ENCODE data around the gene ASB5.

The ASB5 gene, protein sequence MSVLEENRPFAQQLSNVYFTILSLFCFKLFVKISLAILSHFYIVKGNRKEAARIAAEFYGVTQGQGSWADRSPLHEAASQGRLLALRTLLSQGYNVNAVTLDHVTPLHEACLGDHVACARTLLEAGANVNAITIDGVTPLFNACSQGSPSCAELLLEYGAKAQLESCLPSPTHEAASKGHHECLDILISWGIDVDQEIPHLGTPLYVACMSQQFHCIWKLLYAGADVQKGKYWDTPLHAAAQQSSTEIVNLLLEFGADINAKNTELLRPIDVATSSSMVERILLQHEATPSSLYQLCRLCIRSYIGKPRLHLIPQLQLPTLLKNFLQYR

DNA sequence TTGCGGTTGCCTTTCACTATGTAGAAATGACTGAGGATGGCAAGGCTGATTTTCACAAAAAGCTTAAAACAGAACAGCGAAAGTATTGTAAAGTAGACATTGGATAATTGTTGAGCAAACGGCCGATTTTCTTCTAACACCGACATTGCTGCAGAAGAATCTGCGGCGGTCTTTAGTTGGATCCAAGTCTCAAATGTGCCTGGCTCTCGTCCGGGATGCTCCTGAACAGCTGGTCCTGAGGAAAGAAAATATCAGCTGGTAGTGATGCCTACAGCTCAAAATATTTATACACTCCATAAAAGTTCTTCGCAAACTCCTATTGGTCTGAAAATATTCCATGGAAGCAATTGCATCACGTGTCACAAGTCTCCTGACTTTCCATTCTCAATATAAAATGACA, at the start of gene ASB5:
ASB5 (minus strand) TSS at position 260 of the 400 bp plus-strand sequence; CDS start at position 146, 114 bp downstream.
- Histone ChIP-seq H3K4me1 (ENCODE audit: control insufficient read depth, insufficient read depth, low read length) (no peaks in the 10 kb centered on the region), H3K9me3 (ENCODE audit: control insufficient read depth, insufficient read depth, low read length) (no peaks in the 10 kb centered on the region), H3K27ac (ENCODE audit: low read length) (no peak within 1 kb of the TSS), H3K27me3 (ENCODE audit: control insufficient read depth, insufficient read depth, low read length) (no peaks in the 10 kb centered on the region), H3K36me3 (ENCODE audit: control insufficient read depth, insufficient read depth, low read length) (no peaks in the 10 kb centered on the region), H3K4me3 (ENCODE audit: low read length) (no peak within 1 kb of the TSS)
- WGBS (ENCODE audit: insufficient coverage, insufficient read length) = no CpG with 5 or more reads among the region's 11 CpGs
- DNase-seq (ENCODE audit: low read depth, low spot score) = no peak

DNA sequence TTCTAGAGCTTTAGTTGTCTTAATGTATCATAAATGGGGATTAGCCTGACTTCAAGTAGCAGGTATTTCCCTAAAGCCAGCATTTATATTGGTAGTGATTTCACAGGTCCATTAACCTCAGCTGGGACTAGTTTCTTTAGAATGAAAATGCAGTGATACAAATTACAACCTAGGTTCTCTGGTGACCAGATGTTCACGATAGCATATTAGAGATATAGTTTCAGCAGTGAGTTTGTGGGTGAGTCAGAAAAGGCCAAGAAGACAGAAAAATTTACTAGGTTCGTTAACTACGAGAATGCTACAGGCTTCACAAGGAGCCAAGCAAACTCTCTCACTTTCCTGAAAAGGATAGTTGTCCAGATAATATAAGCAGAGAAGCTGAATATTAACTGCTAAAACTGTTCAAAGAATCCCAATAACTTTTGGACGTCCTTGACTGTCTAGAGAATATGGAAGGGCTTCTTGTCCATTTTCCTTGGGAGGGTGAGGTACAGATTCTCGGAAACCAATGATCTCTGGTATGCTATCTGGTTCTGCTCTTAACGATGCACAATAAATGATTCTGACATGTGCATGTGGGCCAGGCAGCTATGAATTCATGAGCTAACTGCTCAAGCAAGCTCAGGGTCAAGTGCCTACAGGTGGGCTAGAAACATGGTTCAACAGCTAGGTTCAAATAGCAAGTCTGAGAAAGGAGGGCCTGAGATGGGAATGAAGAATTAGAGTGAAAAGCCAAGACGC, 44.7 kb upstream of the ASB5 start:
- Histone ChIP-seq H3K4me1 (ENCODE audit: control insufficient read depth, insufficient read depth, low read length) (no peaks in the 10 kb centered on the region), H3K27me3 (ENCODE audit: control insufficient read depth, insufficient read depth, low read length) (no peaks in the 10 kb centered on the region), H3K36me3 (ENCODE audit: control insufficient read depth, insufficient read depth, low read length) (no peaks in the 10 kb centered on the region), H3K4me3 (ENCODE audit: low read length) (no peak overlapping the region), H3K27ac (ENCODE audit: low read length) (no peak overlapping the region), H3K9me3 (ENCODE audit: control insufficient read depth, insufficient read depth, low read length) (no peaks in the 10 kb centered on the region)
- DNase-seq (ENCODE audit: low read depth, low spot score) = no peak
- no CpG with 5 or more reads among the region's 7 CpGs for WGBS (ENCODE audit: insufficient coverage, insufficient read length)

DNA sequence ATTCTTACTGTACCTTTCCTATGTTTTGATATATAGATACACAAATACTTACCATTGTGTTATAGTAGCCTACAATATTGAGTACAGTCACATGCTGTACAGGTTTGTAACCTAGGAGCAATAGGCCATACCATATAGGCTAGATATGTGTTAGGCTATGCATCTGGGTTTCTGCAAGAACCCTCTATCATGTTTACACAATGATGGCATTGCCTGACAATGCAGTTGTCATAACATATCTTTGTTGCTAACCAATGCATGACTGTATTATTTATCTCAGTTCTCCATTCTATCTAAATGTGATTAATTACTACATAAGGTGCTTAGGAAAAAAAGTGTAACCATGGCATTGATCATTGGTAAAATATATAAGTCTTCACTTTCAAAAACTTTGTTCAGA, 40.8 kb upstream of the ASB5 start:
- Histone ChIP-seq H3K4me1 (ENCODE audit: control insufficient read depth, insufficient read depth, low read length) (no peaks in the 10 kb centered on the region), H3K36me3 (ENCODE audit: control insufficient read depth, insufficient read depth, low read length) (no peaks in the 10 kb centered on the region), H3K27ac (ENCODE audit: low read length) (no peak overlapping the region), H3K27me3 (ENCODE audit: control insufficient read depth, insufficient read depth, low read length) (no peaks in the 10 kb centered on the region; the same call in 1 of the 2 replicates), H3K9me3 (ENCODE audit: control insufficient read depth, insufficient read depth, low read length) (no peaks in the 10 kb centered on the region), H3K4me3 (ENCODE audit: low read length) (no peak overlapping the region)
- DNase-seq (ENCODE audit: low read depth, low spot score) = no peak

DNA sequence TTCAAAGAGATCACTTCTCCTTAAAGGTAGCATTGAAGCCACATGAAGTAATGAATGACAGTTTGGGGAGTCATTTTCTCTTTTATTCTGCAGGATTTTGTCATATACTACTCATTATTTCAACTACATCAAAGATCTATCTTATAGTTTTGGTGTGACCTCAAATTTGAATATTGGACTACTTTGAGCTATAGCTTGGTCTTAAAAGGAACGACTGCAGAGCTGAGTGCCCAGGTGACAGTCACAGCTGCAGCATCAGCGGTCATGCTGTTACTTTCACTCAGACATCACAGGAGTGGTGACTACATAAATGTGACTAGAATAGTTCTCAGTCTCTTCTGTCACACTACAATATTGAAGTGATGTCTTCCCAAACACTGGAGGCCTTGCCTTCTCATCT, 40.0 kb upstream of the ASB5 start:
- DNase-seq (ENCODE audit: low read depth, low spot score) = no peak
- Histone ChIP-seq H3K36me3 (ENCODE audit: control insufficient read depth, insufficient read depth, low read length) (no peaks in the 10 kb centered on the region), H3K9me3 (ENCODE audit: control insufficient read depth, insufficient read depth, low read length) (no peaks in the 10 kb centered on the region), H3K4me1 (ENCODE audit: control insufficient read depth, insufficient read depth, low read length) (no peaks in the 10 kb centered on the region), H3K4me3 (ENCODE audit: low read length) (no peak overlapping the region), H3K27me3 (ENCODE audit: control insufficient read depth, insufficient read depth, low read length) (peaks cover 3% of the 10 kb centered on the region), H3K27ac (ENCODE audit: low read length) (no peak overlapping the region)
- no CpG with 5 or more reads among the region's 2 CpGs for WGBS (ENCODE audit: insufficient coverage, insufficient read length)

DNA sequence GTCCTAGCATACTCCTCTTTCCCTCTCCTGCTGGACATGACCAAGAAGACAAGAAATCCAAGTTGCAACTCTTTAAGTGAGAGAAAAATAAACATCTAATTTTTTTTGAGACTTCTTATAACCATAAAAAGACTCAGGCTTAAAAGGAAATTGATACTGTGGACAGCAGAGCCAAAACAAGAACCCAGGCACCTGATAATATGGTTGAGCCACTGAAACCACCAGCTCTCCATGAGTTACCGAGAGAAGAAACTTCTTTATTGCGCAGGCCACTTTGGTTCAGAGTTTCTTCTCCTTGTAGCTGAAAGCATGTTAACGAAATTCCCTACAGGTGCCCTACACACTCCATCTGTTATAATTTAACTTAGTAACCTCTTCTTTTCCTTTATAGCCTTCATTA, 39.4 kb upstream of the ASB5 start:
- H3K9me3 ChIP-seq (ENCODE audit: control insufficient read depth, insufficient read depth, low read length) = no peaks in the 10 kb centered on the region
- H3K4me1 ChIP-seq (ENCODE audit: control insufficient read depth, insufficient read depth, low read length) = no peaks in the 10 kb centered on the region
- no peaks in the 10 kb centered on the region for H3K36me3 ChIP-seq (ENCODE audit: control insufficient read depth, insufficient read depth, low read length)
- no CpG with 5 or more reads among the region's 3 CpGs for WGBS (ENCODE audit: insufficient coverage, insufficient read length)
- H3K4me3 ChIP-seq (ENCODE audit: low read length) = no peak overlapping the region
- H3K27me3 ChIP-seq (ENCODE audit: control insufficient read depth, insufficient read depth, low read length) = peaks cover 3% of the 10 kb centered on the region
- no peak overlapping the region for H3K27ac ChIP-seq (ENCODE audit: low read length)
- DNase-seq (ENCODE audit: low read depth, low spot score) = no peak

DNA sequence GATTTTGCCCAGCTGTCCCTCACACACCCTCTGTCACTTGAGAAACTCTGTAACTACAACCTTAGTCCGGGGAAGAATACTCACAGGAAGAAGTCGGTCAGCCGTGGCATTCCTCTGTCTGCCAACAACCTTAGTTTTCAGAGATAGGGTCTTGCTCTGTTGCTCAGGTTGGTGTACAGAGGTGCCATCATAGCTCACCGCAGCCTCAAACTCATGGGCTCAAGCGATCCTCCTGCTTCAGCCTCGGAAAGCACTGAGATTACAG, 38.6 kb upstream of the ASB5 start:
- H3K27me3 ChIP-seq (ENCODE audit: control insufficient read depth, insufficient read depth, low read length) = peaks cover 3% of the 10 kb centered on the region
- DNase-seq (ENCODE audit: low read depth, low spot score) = no peak

DNA sequence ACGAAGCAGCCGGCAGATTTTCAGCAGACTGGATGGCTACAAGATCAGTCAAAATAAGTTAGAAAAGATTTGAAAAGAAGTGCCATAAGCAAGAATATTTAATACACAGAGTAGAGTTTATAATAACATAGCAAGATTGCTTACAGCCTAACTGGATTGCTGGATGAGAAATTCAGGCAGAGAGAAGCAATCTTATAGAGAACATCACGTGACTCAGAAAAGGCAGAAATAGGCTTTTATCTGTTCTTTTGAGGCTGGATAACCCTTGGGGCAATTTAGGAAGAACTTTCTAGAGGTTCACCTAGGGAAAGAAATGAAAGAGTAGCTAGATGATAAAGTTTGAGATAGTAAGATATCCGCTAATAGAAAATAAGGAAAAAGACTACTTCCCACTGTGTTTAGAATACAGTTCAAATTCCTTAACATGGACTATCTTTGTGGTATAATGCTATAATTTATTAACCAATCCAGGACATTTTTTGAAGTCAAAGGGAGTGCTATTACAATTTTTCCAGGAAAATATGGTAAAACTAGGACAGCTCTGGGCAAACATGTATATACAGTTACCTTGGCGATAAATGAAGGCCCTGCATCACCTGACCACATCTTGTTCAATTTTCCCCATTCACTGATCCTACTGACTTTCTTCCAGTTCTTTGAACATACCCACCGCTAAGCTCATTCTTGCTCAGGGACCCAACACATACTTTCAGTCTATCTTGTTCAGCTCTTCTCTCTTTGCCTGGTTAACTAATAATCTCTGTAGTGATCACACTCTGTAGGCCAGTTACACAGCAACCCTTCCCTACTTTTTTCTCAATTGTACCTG, 38.0 kb upstream of the ASB5 start:
- peaks cover 3% of the 10 kb centered on the region for H3K27me3 ChIP-seq (ENCODE audit: control insufficient read depth, insufficient read depth, low read length)
- no peak overlapping the region for H3K4me3 ChIP-seq (ENCODE audit: low read length)
- H3K4me1 ChIP-seq (ENCODE audit: control insufficient read depth, insufficient read depth, low read length) = no peaks in the 10 kb centered on the region
- H3K36me3 ChIP-seq (ENCODE audit: control insufficient read depth, insufficient read depth, low read length) = no peaks in the 10 kb centered on the region
- H3K27ac ChIP-seq (ENCODE audit: low read length) = no peak overlapping the region
- no peak for DNase-seq (ENCODE audit: low read depth, low spot score)
- no peaks in the 10 kb centered on the region for H3K9me3 ChIP-seq (ENCODE audit: control insufficient read depth, insufficient read depth, low read length)
- WGBS (ENCODE audit: insufficient coverage, insufficient read length) = no CpG with 5 or more reads among the region's 6 CpGs

More for the DNA sequence above, 38.6 kb upstream of the ASB5 start:
- Histone ChIP-seq H3K27ac (ENCODE audit: low read length) (no peak overlapping the region), H3K9me3 (ENCODE audit: control insufficient read depth, insufficient read depth, low read length) (no peaks in the 10 kb centered on the region), H3K4me3 (ENCODE audit: low read length) (no peak overlapping the region), H3K36me3 (ENCODE audit: control insufficient read depth, insufficient read depth, low read length) (no peaks in the 10 kb centered on the region), H3K4me1 (ENCODE audit: control insufficient read depth, insufficient read depth, low read length) (no peaks in the 10 kb centered on the region)
- no CpG with 5 or more reads among the region's 6 CpGs for WGBS (ENCODE audit: insufficient coverage, insufficient read length)

DNA sequence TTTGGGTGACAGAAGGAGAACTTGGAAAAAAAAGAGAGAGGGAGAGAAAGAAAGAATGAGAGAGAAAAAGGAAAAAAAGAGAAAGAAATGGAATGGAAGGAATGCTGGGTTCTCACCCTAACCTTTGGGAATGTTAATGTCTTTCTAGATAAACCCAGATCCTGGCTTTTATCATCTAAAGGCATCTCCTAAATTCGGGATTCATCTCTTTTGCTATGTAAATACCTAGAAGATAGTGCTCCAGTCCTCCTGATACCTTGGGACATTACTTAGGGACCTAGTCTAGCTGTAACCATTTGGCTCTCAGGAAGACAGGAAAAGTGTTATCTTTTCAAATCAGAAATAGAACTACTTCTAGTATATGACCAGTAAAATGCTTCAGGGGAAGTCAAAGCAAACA, 34.9 kb upstream of the ASB5 start:
- H3K27me3 ChIP-seq (ENCODE audit: control insufficient read depth, insufficient read depth, low read length) = peaks cover 3% of the 10 kb centered on the region
- WGBS (ENCODE audit: insufficient coverage, insufficient read length) = no CpG with 5 or more reads among the region's 1 CpG
- no peak for DNase-seq (ENCODE audit: low read depth, low spot score)
- H3K9me3 ChIP-seq (ENCODE audit: control insufficient read depth, insufficient read depth, low read length) = no peaks in the 10 kb centered on the region
- no peaks in the 10 kb centered on the region for H3K36me3 ChIP-seq (ENCODE audit: control insufficient read depth, insufficient read depth, low read length)
- no peak overlapping the region for H3K4me3 ChIP-seq (ENCODE audit: low read length)
- H3K4me1 ChIP-seq (ENCODE audit: control insufficient read depth, insufficient read depth, low read length) = no peaks in the 10 kb centered on the region
- no peak overlapping the region for H3K27ac ChIP-seq (ENCODE audit: low read length)

DNA sequence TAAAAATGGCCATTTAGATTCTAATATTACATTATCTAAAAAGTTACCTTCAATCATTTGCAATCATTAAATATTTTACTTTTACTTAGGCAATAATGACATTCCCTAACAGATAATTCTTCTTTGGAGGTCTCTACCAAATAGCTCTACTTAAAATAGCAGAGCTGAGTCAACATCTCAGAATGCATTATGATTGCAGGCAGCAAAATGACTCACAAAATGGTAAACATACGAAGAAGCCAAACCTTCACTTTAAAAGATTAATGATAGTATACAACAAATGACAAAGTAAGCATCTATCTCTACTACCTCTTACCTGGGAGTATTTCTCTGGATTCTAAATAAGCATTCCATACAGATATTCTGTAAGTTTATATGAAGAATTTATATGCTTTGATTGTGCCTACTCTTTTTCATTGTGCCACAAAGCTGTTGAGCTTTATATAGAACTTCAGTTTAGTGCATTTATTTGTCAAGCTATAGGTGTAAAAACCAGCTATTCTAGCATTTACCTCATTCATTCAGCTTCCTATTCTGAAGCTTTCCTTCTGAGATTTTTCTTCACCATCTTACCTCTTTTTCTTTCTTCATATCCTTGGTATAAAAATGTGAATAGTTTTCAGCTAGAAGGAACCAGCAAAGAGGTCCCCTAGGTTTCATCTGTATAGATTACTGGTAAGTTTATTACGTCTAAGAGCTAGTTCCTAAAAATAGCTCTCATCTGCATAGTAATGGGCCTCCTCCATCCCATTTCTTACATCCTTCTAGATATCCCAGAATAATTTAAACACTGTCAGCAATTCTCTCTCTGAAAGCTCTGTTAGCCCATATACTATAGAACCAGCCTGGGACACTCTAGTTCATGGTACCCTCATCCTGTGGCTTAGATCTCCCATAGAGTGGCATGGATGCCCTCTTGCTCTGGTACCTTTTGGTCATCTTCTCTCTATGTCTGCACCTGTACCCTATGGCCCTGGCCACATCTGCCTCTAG, 33.6 kb upstream of the ASB5 start:
- no peak for DNase-seq (ENCODE audit: low read depth, low spot score)
- no peak overlapping the region for H3K4me3 ChIP-seq (ENCODE audit: low read length)
- no peaks in the 10 kb centered on the region for H3K4me1 ChIP-seq (ENCODE audit: control insufficient read depth, insufficient read depth, low read length)
- WGBS (ENCODE audit: insufficient coverage, insufficient read length) = no CpG with 5 or more reads among the region's 2 CpGs
- peaks cover 3% of the 10 kb centered on the region for H3K27me3 ChIP-seq (ENCODE audit: control insufficient read depth, insufficient read depth, low read length)
- H3K36me3 ChIP-seq (ENCODE audit: control insufficient read depth, insufficient read depth, low read length) = no peaks in the 10 kb centered on the region
- H3K9me3 ChIP-seq (ENCODE audit: control insufficient read depth, insufficient read depth, low read length) = no peaks in the 10 kb centered on the region
- H3K27ac ChIP-seq (ENCODE audit: low read length) = no peak overlapping the region

DNA sequence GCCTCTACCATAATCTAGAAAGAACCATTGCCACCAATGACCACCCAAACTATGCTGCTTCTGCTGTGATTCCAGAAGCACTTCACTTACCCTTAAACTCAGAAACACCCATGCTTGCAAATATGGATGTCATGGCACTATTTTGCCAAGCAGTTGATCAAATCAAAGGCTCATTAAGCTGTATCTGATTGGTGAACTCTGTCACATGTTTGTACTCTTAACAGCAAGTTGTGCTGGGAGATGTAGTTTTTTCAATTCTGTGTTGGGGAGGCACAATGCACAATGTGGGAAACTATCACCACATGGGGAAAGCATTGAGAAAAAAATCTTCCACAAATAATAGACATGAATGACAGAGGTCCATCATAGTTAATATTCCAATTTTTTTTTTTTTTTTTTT, 31.5 kb upstream of the ASB5 start:
- Histone ChIP-seq H3K27ac (ENCODE audit: low read length) (no peak overlapping the region), H3K27me3 (ENCODE audit: control insufficient read depth, insufficient read depth, low read length) (peaks cover 3% of the 10 kb centered on the region), H3K9me3 (ENCODE audit: control insufficient read depth, insufficient read depth, low read length) (no peaks in the 10 kb centered on the region), H3K4me3 (ENCODE audit: low read length) (no peak overlapping the region), H3K36me3 (ENCODE audit: control insufficient read depth, insufficient read depth, low read length) (no peaks in the 10 kb centered on the region), H3K4me1 (ENCODE audit: control insufficient read depth, insufficient read depth, low read length) (no peaks in the 10 kb centered on the region)
- no peak for DNase-seq (ENCODE audit: low read depth, low spot score)
